Breast epithelium (tissue), 4 donors: ENCODE data around the gene TMEM161B. TPM values are rescaled to one million over a fixed set of nuclear protein-coding genes. Genes with fewer than 3 reads are reported as not detected.

ENCODE experiments used
- DNase-seq, 2 donors: peaks; one replicate each; pipeline ENCODE4 v3.0.0-alpha.2; 2019; ENCODE audit warnings: low spot score in 2 of 2
- H3K27ac ChIP-seq, 2 donors: fragments of 200-600 bp; sonication (generic) in 1 of 2; one replicate each; pipeline ENCODE4 v1.5.1; 2016 to 2019; ENCODE audit warnings: mild to moderate bottlenecking in 1 of 2
- H3K27me3 ChIP-seq, 2 donors: fragments of 200-600 bp; sonication (generic) in 1 of 2; one replicate each; pipeline versions ENCODE4 v1.5.1 to v1.6.0; 2017 to 2019; ENCODE audit warnings: control low read depth in 1 of 2, mild to moderate bottlenecking in 1 of 2
- H3K36me3 ChIP-seq: fragments of 200-600 bp; one replicate; pipeline ENCODE4 v1.5.1; 2019
- H3K4me1 ChIP-seq, 2 donors: fragments of 200-600 bp; sonication (generic); one replicate each; pipeline ENCODE4 v1.5.1; 2016 to 2019; ENCODE audit warnings: control low read depth in 1 of 2
- H3K4me3 ChIP-seq, 3 donors: fragments of 200-600 bp; sonication (generic); 1 replicate in 2 of 3; 2 replicates in 1 of 3; pipeline ENCODE4 v1.5.1; 2016 to 2019; ENCODE audit warnings: mild to moderate bottlenecking in 3 of 3, moderate library complexity in 2 of 3
- H3K9me3 ChIP-seq, 2 donors: fragments of 200-600 bp; sonication (generic) in 1 of 2; one replicate each; pipeline ENCODE4 v1.5.1; 2016 to 2019; ENCODE audit warnings: control low read depth in 1 of 2
- POLR2A ChIP-seq: fragments of 450-650 bp; IDR thresholded peaks from one replicate; pipeline ENCODE4 v1.6.1; 2016; ENCODE audit warnings: antibody characterized with exemption, mild to moderate bottlenecking, moderate library complexity
- POLR2AphosphoS5 ChIP-seq, 3 donors: sonication (generic); formaldehyde crosslinking; IDR thresholded peaks; one replicate each; pipeline ENCODE4 v1.6.1; 2017; ENCODE audit warnings: antibody characterized with exemption in 3 of 3
- intact Hi-C: fragments of 100-400 bp; cut with DNase I; formaldehyde crosslinking; loops from one replicate; pipeline ENCODE4 v1.15.1; 2023; ENCODE audit warnings: low total_unique reads
- total RNA-seq, 3 donors: library from RNA; depleted of rRNA; stranded (reverse); fragments of >200 nt; gene quantifications; one replicate each; pipeline ENCODE4 v1.1.0, GENCODE V29; 2016
- TF ChIP-seq, protein P1 (sequence below), 3 donors: fragments of 450-650 bp; IDR thresholded peaks; one replicate each; pipeline ENCODE4 v1.5.1; 2016 to 2017; ENCODE audit warnings: antibody characterized with exemption in 3 of 3, mild to moderate bottlenecking in 3 of 3, moderate library complexity in 3 of 3

The TMEM161B gene
- total RNA-seq, 3 donors from 2014 or later, result 13.1 to 31.8 (median 28.5) TPM

DNA sequence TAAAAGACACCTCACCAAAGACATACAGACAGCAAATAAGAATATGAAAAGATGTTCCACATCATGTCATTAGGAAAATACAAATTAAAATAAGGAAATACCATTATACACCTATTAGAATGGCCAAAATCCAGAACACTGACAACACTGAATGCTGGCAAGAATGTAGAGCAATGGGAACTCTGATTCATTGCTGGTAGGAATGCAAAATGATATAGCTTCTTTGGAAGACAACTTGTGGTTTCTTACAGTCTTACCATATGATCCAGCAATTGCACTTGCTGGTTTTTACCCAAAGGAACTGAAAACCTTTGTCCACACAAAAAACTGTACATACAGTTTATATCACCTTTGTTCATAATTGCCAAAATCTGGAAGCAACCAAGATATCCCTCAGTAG, 6.5 kb downstream of the TMEM161B start:
- intact Hi-C loops, result no loop called here
- Histone ChIP-seq H3K4me3 (no peak overlapping the region), H3K27ac (no peak overlapping the region), H3K27me3 (no peaks in the 10 kb centered on the region), H3K4me1 (no peaks in the 10 kb centered on the region), H3K36me3 (no peaks in the 10 kb centered on the region), H3K9me3 (no peaks in the 10 kb centered on the region)
- no peak for DNase-seq
- TF ChIP-seq, protein P1, sequence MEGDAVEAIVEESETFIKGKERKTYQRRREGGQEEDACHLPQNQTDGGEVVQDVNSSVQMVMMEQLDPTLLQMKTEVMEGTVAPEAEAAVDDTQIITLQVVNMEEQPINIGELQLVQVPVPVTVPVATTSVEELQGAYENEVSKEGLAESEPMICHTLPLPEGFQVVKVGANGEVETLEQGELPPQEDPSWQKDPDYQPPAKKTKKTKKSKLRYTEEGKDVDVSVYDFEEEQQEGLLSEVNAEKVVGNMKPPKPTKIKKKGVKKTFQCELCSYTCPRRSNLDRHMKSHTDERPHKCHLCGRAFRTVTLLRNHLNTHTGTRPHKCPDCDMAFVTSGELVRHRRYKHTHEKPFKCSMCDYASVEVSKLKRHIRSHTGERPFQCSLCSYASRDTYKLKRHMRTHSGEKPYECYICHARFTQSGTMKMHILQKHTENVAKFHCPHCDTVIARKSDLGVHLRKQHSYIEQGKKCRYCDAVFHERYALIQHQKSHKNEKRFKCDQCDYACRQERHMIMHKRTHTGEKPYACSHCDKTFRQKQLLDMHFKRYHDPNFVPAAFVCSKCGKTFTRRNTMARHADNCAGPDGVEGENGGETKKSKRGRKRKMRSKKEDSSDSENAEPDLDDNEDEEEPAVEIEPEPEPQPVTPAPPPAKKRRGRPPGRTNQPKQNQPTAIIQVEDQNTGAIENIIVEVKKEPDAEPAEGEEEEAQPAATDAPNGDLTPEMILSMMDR (IDR thresholded peaks at IDR 0.05), result no peak
- TF ChIP-seq POLR2AphosphoS5 (IDR thresholded peaks at IDR 0.05) (no peak), POLR2A (no peak)

DNA sequence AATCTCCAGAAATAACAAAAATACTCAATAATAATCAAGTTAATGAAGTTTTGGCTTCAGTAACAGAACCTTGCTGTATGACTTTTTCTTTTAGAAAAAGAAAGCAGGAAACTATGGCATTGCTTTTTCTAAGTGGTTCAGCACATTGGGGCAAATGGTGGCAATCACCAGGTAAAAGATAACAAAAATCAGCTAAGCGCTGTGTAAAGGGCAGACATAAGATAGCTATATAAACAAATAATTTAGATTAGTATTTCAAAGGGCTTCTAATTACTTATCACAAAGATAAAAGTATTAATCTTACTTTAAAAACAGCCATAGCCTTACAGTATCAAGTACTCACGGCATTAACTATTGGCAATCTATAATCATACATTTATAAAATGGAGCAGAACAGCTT, 10.0 kb downstream of the TMEM161B start:
- Histone ChIP-seq H3K4me3 (no peak overlapping the region), H3K4me1 (no peaks in the 10 kb centered on the region), H3K27me3 (no peaks in the 10 kb centered on the region), H3K36me3 (no peaks in the 10 kb centered on the region), H3K27ac (no peak overlapping the region), H3K9me3 (no peaks in the 10 kb centered on the region)
- intact Hi-C loops, result loop anchor here (5.0 kb wide), 1 partner anchor 499 kb away; no protein-coding TSS in a partner anchor
- TF ChIP-seq POLR2AphosphoS5 (IDR thresholded peaks at IDR 0.05), result no peak
- TF ChIP-seq POLR2A, result no peak
- TF ChIP-seq, protein P1 (IDR thresholded peaks at IDR 0.05), result no peak
- DNase-seq, result no peak

DNA sequence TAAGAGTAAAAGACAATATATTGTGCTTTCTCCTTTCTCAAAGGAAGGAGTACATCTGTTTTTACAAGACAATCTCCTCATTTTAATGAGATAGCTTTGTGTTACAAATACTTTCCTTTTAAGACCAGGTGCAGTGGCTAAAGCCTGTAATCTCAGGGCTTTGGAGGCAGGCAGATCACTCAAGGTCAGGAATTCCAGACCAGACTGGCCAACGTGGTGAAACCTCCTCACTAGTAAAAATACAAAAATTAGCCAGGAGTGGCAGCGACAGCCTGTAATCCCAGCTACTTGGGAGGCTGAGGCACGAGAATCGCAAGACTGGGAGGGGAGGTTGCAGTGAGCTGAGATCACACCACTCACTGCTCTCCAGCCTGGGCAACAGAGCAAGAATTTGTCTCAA, 11.8 kb downstream of the TMEM161B start:
- H3K27me3 ChIP-seq, result no peaks in the 10 kb centered on the region
- no peak overlapping the region for H3K4me3 ChIP-seq
- no peak for DNase-seq
- H3K27ac ChIP-seq, result no peak overlapping the region
- H3K36me3 ChIP-seq, result no peaks in the 10 kb centered on the region
- TF ChIP-seq POLR2A, result no peak
- TF ChIP-seq, protein P1 (IDR thresholded peaks at IDR 0.05), result no peak
- TF ChIP-seq POLR2AphosphoS5 (IDR thresholded peaks at IDR 0.05), result no peak
- intact Hi-C loops, result loop anchor here (2.0 to 5.0 kb wide), 2 partner anchors 26 to 500 kb away; no protein-coding TSS in a partner anchor
- no peaks in the 10 kb centered on the region for H3K4me1 ChIP-seq
- no peaks in the 10 kb centered on the region for H3K9me3 ChIP-seq

DNA sequence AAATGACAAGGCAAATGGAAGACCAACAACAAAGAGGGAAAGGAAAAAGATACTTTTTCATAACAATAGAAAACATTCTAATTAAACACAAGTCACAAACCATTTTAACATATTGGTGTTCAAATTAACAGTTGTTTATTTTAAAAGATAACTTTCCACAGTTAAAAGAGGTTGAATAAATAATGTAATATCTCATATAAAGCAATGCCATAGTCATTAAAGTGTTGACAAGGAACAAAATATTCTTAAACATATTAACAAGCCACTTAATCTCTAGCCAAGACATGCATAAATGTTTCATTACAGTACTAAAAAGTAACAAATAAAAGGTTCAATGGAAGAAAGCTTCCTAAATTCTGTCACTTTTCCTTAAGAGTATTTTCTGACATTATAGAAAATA, 12.6 kb downstream of the TMEM161B start:
- no peak for DNase-seq
- Histone ChIP-seq H3K27ac (no peak overlapping the region), H3K36me3 (no peaks in the 10 kb centered on the region), H3K4me1 (no peaks in the 10 kb centered on the region), H3K4me3 (no peak overlapping the region), H3K9me3 (no peaks in the 10 kb centered on the region), H3K27me3 (no peaks in the 10 kb centered on the region)
- intact Hi-C loops, result loop anchor here (2.0 to 5.0 kb wide), 2 partner anchors 27 to 501 kb away; no protein-coding TSS in a partner anchor
- TF ChIP-seq, protein P1 (IDR thresholded peaks at IDR 0.05), result no peak
- TF ChIP-seq POLR2AphosphoS5 (IDR thresholded peaks at IDR 0.05) (no peak), POLR2A (no peak)

DNA sequence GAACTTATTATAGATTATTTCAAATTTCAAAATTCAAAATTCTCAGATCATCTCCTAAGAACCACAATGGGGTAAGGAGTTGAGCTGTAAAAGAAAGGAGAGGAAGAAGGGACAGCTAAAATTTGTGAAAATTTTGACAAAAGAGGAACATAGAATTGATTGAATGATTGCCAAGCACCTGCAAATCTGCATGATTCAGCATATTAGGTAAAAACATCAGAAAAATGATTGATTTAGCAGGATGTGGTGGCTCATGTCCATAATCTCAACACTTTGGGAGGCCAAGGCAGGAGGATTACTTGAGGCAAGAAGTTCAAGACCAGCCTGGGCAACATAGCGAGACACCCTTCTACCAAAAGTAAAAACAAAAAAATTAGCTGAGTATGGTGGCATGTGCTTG, 14.3 kb downstream of the TMEM161B start:
- Histone ChIP-seq H3K4me3 (no peak overlapping the region), H3K4me1 (no peaks in the 10 kb centered on the region), H3K36me3 (no peaks in the 10 kb centered on the region), H3K27me3 (no peaks in the 10 kb centered on the region), H3K9me3 (no peaks in the 10 kb centered on the region), H3K27ac (no peak overlapping the region)
- DNase-seq, result no peak
- TF ChIP-seq POLR2A (no peak), POLR2AphosphoS5 (IDR thresholded peaks at IDR 0.05) (no peak)
- TF ChIP-seq, protein P1 (IDR thresholded peaks at IDR 0.05), result no peak
- intact Hi-C loops, result no loop called here
